ENCODE data around the gene KLHL29. TPM values are rescaled to one million over a fixed set of nuclear protein-coding genes. Genes with fewer than 3 reads are reported as not detected.

The KLHL29 gene
- polyA plus RNA-seq, 1 of the 3 experiments (the other 2 are of a cell fraction), result 4.6 TPM

- Histone ChIP-seq H3K27ac (ENCODE audit: low read depth in 2 of 2, low read length in 1 of 2) (no peak overlapping the region), H3K9me3 (no peaks in the 10 kb centered on the region), H3K79me2 (ENCODE audit: insufficient read depth) (no peaks in the 10 kb centered on the region), H3K4me2 (no peak overlapping the region), H2AFZ (ENCODE audit: low read depth) (no peak overlapping the region), H3K4me3 (ENCODE audit: low read depth in 2 of 2, low read length in 1 of 2) (no peak overlapping the region), H3K36me3 (replicated peaks in 1 of 2; ENCODE audit: control insufficient read depth in 1 of 2, insufficient read depth in 2 of 2, low read length in 1 of 2) (no peaks in the 10 kb centered on the region), H3F3A (replicated peaks; ENCODE audit: insufficient read depth) (no peaks in the 10 kb centered on the region), H3K9me2 (no peaks in the 10 kb centered on the region), H4K20me1 (ENCODE audit: insufficient read depth) (no peaks in the 10 kb centered on the region), H3K9ac (no peak overlapping the region), H3K4me1 (ENCODE audit: control insufficient read depth in 1 of 2, insufficient read depth in 2 of 2, low read depth in 1 of 2, low read length in 1 of 2) (peaks cover 12 to 14% of the 10 kb centered on the region in 2 experiments; a peak in 2 of 4 replicates), H3K27me3 (ENCODE audit: insufficient read depth) (no peaks in the 10 kb centered on the region)
- TF ChIP-seq, protein P1, sequence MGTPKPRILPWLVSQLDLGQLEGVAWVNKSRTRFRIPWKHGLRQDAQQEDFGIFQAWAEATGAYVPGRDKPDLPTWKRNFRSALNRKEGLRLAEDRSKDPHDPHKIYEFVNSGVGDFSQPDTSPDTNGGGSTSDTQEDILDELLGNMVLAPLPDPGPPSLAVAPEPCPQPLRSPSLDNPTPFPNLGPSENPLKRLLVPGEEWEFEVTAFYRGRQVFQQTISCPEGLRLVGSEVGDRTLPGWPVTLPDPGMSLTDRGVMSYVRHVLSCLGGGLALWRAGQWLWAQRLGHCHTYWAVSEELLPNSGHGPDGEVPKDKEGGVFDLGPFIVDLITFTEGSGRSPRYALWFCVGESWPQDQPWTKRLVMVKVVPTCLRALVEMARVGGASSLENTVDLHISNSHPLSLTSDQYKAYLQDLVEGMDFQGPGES (IDR thresholded peaks at IDR 0.05; ENCODE audit: low read depth, low read length), result no peak
- no peak for TF ChIP-seq RAD21 (IDR thresholded peaks at IDR 0.05; ENCODE audit: low read length)
- TF ChIP-seq CTCF (IDR thresholded peaks at IDR 0.05), result no peak
- TF ChIP-seq TAF1 (IDR thresholded peaks at IDR 0.05; ENCODE audit: borderline replicate concordance, low read depth, low read length), result no peak
- TF ChIP-seq FOSL2 (IDR thresholded peaks at IDR 0.05; ENCODE audit: borderline replicate concordance, low read depth), result no peak
- TF ChIP-seq, protein P2, sequence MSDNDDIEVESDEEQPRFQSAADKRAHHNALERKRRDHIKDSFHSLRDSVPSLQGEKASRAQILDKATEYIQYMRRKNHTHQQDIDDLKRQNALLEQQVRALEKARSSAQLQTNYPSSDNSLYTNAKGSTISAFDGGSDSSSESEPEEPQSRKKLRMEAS (IDR thresholded peaks at IDR 0.05; ENCODE audit: low read depth), result no peak
- TF ChIP-seq PBX3 (IDR thresholded peaks at IDR 0.05), result no peak
- TF ChIP-seq, protein P3, sequence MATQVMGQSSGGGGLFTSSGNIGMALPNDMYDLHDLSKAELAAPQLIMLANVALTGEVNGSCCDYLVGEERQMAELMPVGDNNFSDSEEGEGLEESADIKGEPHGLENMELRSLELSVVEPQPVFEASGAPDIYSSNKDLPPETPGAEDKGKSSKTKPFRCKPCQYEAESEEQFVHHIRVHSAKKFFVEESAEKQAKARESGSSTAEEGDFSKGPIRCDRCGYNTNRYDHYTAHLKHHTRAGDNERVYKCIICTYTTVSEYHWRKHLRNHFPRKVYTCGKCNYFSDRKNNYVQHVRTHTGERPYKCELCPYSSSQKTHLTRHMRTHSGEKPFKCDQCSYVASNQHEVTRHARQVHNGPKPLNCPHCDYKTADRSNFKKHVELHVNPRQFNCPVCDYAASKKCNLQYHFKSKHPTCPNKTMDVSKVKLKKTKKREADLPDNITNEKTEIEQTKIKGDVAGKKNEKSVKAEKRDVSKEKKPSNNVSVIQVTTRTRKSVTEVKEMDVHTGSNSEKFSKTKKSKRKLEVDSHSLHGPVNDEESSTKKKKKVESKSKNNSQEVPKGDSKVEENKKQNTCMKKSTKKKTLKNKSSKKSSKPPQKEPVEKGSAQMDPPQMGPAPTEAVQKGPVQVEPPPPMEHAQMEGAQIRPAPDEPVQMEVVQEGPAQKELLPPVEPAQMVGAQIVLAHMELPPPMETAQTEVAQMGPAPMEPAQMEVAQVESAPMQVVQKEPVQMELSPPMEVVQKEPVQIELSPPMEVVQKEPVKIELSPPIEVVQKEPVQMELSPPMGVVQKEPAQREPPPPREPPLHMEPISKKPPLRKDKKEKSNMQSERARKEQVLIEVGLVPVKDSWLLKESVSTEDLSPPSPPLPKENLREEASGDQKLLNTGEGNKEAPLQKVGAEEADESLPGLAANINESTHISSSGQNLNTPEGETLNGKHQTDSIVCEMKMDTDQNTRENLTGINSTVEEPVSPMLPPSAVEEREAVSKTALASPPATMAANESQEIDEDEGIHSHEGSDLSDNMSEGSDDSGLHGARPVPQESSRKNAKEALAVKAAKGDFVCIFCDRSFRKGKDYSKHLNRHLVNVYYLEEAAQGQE (IDR thresholded peaks at IDR 0.05; ENCODE audit: low read depth, low read length), result no peak
- WGBS (ENCODE audit: low lambda C conversion rate), result 86% methylated on average over 18 of the region's 20 CpGs
- CTCF ChIA-PET, result interaction anchor here (0.8 to 3.8 kb wide), 5 partner anchors 10 to 75 kb away, joined by 3 to 14 read pairs (median 5); no protein-coding TSS in a partner anchor
- POLR2A ChIA-PET, result no interaction called here
- no peak for DNase-seq
These were observed 94.1 kb downstream of the KLHL29 start for GRCh38 chr2:23478933-23479683.

Data from SK-N-SH (cell line).